Nephron (organoid): ENCODE measurements around the gene SEMA5A.

Experiments
- H3K27ac Mint-ChIP-seq, 3 experiments: 2 replicates each; pipeline ENCODE4 v1.8.0; 2020; ENCODE audit warnings: mixed read lengths in 3 of 3, mild to moderate bottlenecking in 2 of 3, moderate library complexity in 1 of 3
- H3K27me3 Mint-ChIP-seq: 2 replicates; pipeline ENCODE4 v1.8.0; 2021; ENCODE audit warnings: low read depth, mild to moderate bottlenecking, moderate library complexity, mixed read lengths
- H3K36me3 Mint-ChIP-seq: 2 replicates; pipeline ENCODE4 v1.8.0; 2020; ENCODE audit warnings: low read depth, mixed read lengths
- H3K4me1 Mint-ChIP-seq: 2 replicates; pipeline ENCODE4 v1.8.0; 2020; ENCODE audit warnings: mixed read lengths
- H3K4me3 Mint-ChIP-seq, 3 experiments: 2 replicates each; pipeline ENCODE4 v1.8.0; 2020; ENCODE audit warnings: mild to moderate bottlenecking in 3 of 3, mixed read lengths in 3 of 3, moderate library complexity in 2 of 3
- H3K9me3 Mint-ChIP-seq: 2 replicates; pipeline ENCODE4 v1.8.0; 2020; ENCODE audit warnings: mixed read lengths
- TF ChIP-seq, protein P1 (sequence below), 3 experiments: fragments of 200-600 bp; sonication (generic); IDR thresholded peaks; one replicate each; pipeline ENCODE4 v1.5.0; 2021; ENCODE audit warnings: antibody characterized with exemption in 3 of 3; ENCODE audit not compliant: unreplicated experiment in 3 of 3

The SEMA5A gene, protein sequence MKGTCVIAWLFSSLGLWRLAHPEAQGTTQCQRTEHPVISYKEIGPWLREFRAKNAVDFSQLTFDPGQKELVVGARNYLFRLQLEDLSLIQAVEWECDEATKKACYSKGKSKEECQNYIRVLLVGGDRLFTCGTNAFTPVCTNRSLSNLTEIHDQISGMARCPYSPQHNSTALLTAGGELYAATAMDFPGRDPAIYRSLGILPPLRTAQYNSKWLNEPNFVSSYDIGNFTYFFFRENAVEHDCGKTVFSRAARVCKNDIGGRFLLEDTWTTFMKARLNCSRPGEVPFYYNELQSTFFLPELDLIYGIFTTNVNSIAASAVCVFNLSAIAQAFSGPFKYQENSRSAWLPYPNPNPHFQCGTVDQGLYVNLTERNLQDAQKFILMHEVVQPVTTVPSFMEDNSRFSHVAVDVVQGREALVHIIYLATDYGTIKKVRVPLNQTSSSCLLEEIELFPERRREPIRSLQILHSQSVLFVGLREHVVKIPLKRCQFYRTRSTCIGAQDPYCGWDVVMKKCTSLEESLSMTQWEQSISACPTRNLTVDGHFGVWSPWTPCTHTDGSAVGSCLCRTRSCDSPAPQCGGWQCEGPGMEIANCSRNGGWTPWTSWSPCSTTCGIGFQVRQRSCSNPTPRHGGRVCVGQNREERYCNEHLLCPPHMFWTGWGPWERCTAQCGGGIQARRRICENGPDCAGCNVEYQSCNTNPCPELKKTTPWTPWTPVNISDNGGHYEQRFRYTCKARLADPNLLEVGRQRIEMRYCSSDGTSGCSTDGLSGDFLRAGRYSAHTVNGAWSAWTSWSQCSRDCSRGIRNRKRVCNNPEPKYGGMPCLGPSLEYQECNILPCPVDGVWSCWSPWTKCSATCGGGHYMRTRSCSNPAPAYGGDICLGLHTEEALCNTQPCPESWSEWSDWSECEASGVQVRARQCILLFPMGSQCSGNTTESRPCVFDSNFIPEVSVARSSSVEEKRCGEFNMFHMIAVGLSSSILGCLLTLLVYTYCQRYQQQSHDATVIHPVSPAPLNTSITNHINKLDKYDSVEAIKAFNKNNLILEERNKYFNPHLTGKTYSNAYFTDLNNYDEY

DNA sequence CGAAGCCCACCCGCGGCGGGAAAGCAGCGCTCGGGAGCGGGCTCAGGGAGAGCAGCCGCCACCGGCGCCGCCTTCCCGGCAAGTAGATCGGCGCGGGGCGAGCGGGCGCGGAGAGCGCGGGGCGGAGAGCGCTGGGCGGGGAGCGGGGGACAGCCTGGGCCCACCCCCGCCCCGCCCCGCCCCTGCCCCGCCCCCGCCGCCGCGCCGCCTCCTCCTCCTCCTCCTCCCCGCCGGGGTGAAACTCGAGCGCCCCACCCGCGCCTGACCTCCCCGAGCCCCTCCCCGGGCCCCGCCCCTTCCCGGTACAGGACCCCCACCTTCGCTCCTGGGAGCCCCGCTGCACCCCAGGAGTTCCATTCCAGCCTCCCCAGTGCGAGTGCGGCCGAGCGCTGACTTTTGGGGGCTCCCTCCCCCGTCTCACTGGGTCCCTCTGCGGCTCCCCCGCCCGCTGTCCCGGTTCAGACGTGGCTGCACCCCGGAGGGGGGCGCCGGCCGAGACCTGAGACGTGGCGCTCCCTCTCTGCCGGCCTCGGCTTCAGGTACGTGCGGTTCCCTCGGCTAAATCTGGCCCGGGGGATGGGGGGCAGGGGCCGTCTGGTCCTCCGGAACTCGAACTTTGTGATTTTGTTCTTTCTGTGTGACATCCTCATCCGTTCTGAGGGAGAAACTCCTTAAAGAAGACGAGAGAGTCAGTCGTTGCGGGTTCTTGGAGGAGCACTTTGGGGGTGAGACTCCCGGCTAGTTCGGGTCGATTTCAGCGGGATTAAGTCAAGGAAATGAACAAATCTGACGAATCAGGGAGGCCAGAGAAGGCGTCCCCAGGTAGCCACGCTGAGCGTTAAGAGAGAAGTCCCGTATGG, at the start of gene SEMA5A:
Gene SEMA5A, minus strand, starts transcription at position 84 of the 860 bp plus-strand sequence. CDS start 166,129 bp downstream, outside the sequence.
- TF ChIP-seq, protein P1, sequence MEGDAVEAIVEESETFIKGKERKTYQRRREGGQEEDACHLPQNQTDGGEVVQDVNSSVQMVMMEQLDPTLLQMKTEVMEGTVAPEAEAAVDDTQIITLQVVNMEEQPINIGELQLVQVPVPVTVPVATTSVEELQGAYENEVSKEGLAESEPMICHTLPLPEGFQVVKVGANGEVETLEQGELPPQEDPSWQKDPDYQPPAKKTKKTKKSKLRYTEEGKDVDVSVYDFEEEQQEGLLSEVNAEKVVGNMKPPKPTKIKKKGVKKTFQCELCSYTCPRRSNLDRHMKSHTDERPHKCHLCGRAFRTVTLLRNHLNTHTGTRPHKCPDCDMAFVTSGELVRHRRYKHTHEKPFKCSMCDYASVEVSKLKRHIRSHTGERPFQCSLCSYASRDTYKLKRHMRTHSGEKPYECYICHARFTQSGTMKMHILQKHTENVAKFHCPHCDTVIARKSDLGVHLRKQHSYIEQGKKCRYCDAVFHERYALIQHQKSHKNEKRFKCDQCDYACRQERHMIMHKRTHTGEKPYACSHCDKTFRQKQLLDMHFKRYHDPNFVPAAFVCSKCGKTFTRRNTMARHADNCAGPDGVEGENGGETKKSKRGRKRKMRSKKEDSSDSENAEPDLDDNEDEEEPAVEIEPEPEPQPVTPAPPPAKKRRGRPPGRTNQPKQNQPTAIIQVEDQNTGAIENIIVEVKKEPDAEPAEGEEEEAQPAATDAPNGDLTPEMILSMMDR (IDR thresholded peaks at IDR 0.05; ENCODE audit: unreplicated experiment in 3 of 3) = no peak
- H3K9me3 Mint-ChIP-seq = no peaks in the 10 kb centered on the region
- H3K4me1 Mint-ChIP-seq = peaks cover 27% of the 10 kb centered on the region
- H3K36me3 Mint-ChIP-seq = peaks cover 27% of the 10 kb centered on the region
- peaks cover 4% of the 10 kb centered on the region for H3K27me3 Mint-ChIP-seq
- peak within 1 kb of the TSS; percentile 93 to 98 (median 96) for H3K4me3 Mint-ChIP-seq
- H3K27ac Mint-ChIP-seq = peak within 1 kb of the TSS; percentile 82 to 98 (median 94)

DNA sequence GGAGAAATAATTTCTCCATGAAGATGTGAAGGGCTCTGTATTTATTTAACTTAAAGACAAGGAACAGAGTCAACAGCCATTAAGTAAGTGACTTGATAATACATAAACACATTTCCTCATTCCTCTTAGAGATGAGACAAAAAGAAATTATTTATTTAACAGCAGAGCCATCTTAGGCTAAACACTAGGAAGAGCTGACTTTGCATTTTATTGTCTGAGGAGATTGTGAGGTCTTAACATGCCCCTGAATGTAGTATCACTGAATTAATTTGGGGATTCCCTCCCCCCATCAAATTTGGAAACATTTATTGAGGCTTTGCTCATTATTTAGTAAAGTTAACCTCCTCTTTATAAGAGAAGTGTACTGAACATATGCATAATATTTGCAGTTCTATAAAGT, 49.0 kb upstream of the SEMA5A start:
- TF ChIP-seq, protein P1 (IDR thresholded peaks at IDR 0.05; ENCODE audit: unreplicated experiment in 3 of 3) = no peak
- Mint-ChIP-seq H3K4me3 (no peak overlapping the region), H3K27ac (no peak overlapping the region), H3K36me3 (no peaks in the 10 kb centered on the region), H3K4me1 (peaks cover 21% of the 10 kb centered on the region), H3K9me3 (no peaks in the 10 kb centered on the region), H3K27me3 (peaks cover 4% of the 10 kb centered on the region)

DNA sequence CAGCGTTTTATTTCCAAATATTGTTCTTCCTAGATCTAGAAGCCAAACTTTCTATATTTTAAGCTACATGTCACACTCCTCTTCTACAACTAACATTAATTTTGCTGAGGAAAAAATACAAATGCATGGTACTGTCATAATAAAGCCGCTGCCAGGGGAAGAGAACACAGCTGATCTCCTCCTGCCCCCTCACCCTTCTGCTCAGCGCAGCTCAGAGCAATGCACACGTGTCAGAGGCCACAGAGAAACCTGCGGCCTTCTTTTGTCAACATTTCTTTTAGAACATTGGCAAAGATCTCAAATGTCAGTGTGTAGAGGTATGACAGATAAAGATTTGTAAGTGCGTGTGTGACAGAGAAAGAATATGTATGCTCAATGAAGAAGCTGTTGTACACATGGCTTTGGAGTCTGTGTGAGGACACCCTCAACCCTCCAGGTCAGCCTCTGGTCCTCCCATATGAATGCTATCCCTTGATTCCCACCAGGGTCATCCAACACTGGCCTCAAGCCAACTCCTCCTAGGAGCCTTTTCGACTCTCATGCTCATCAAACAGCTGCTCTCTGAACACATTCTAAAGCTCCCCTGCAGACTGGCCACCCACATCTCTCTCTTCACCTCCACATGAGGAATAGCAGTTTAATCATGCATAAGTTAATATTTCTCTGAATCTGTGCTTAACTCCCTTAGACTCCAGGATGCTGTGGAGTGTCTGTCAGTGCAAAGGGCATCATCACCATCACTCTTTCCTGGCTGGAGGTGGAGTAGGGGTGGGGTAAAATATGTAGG, 43.4 kb upstream of the SEMA5A start:
- H3K27me3 Mint-ChIP-seq = peaks cover 2% of the 10 kb centered on the region
- TF ChIP-seq, protein P1 (IDR thresholded peaks at IDR 0.05; ENCODE audit: unreplicated experiment in 3 of 3) = no peak
- H3K27ac Mint-ChIP-seq = no peak overlapping the region
- H3K9me3 Mint-ChIP-seq = no peaks in the 10 kb centered on the region
- H3K4me3 Mint-ChIP-seq = no peak overlapping the region
- H3K4me1 Mint-ChIP-seq = no peaks in the 10 kb centered on the region
- no peaks in the 10 kb centered on the region for H3K36me3 Mint-ChIP-seq

DNA sequence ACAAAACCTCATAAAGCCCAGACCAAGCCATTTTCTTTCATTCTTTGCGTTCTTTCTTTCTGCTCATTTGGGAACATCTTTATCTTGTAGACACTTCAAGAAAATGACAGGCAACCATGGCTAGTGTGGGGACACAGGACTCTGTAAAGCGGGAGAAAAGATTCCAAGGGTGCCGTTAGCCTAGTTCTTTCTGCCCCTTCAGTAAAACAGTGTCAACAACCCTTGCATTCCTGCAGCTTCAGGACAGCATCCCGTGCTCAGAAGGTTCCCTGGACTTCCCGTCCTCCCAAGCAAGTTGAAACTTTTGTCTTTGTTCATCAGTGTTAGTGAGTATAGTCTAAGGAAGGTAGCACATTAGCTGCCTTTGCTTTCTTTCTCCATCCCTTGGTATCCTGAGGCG, 42.4 kb upstream of the SEMA5A start:
- no peak overlapping the region for H3K27ac Mint-ChIP-seq
- TF ChIP-seq, protein P1 (IDR thresholded peaks at IDR 0.05; ENCODE audit: unreplicated experiment in 3 of 3) = no peak
- no peaks in the 10 kb centered on the region for H3K27me3 Mint-ChIP-seq
- H3K9me3 Mint-ChIP-seq = no peaks in the 10 kb centered on the region
- H3K4me3 Mint-ChIP-seq = no peak overlapping the region
- H3K4me1 Mint-ChIP-seq = no peaks in the 10 kb centered on the region
- H3K36me3 Mint-ChIP-seq = no peaks in the 10 kb centered on the region

DNA sequence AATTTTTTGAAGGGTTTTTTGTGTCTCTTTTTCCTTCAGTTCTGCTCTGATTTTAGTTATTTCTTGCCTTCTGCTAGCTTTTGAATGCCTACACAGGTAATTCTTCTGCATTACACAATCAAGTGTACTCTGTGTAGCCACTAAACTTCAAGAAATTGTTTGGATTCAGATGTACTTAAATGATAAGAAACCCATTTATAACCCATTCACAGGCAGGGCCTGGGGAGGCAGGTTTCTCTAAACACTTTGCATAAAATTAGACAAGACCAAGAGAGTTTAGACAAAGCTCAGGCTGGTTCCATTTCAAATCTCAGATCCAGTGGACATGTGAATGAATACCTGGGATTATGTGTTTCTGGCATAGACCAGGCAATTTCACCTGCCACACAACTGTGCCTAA, 41.3 kb upstream of the SEMA5A start:
- TF ChIP-seq, protein P1 (IDR thresholded peaks at IDR 0.05; ENCODE audit: unreplicated experiment in 3 of 3) = no peak
- Mint-ChIP-seq H3K4me3 (no peak overlapping the region), H3K9me3 (no peaks in the 10 kb centered on the region), H3K4me1 (no peaks in the 10 kb centered on the region), H3K27me3 (no peaks in the 10 kb centered on the region), H3K36me3 (no peaks in the 10 kb centered on the region), H3K27ac (no peak overlapping the region)
